HT1080 (cell line): ENCODE results near the gene CD6. TPM values are rescaled to one million over a fixed set of nuclear protein-coding genes. Genes with fewer than 3 reads are reported as not detected.

ENCODE experiments used
- DNase-seq: peaks from one replicate; pipeline ENCODE4 v3.0.0-alpha.2; 2015; ENCODE audit warnings: low read depth
- total RNA-seq: library from RNA; depleted of rRNA; stranded (reverse); fragments of >200 nt; shearing (Covaris generic); gene quantifications from 2 replicates; pipeline ENCODE4 v1.2.3, GENCODE V29; 2014

Gene CD6
- total RNA-seq, 1 experiment from 2014 or later = not detected

GRCh38 chr11:61024938-61025820 lies 53.7 kb downstream of the CD6 start:
- DNase-seq = no peak

GRCh38 chr11:61025821-61026120 lies 54.3 kb downstream of the CD6 start:
- DNase-seq = no peak

GRCh38 chr11:61026121-61027031 lies 54.9 kb downstream of the CD6 start:
- DNase-seq = no peak

- DNase-seq = no peak
Observed at GRCh38 chr11:61027141-61027840, 55.8 kb downstream of the CD6 start.

- DNase-seq = peak; percentile 16
Observed at GRCh38 chr11:61028135-61028729, 56.8 kb downstream of the CD6 start.

- DNase-seq = no peak
Observed at GRCh38 chr11:61032824-61033223, 61.3 kb downstream of the CD6 start.

GRCh38 chr11:61033417-61033816 lies 61.9 kb downstream of the CD6 start:
- no peak for DNase-seq

- DNase-seq = no peak
Observed at GRCh38 chr11:61034111-61034510, 62.6 kb downstream of the CD6 start.

- DNase-seq = no peak
Observed at GRCh38 chr11:61034704-61035525, 63.4 kb downstream of the CD6 start.

- no peak for DNase-seq
Observed at GRCh38 chr11:61035526-61035835, 64.0 kb downstream of the CD6 start.

GRCh38 chr11:61037441-61038093 lies 66.1 kb downstream of the CD6 start:
- DNase-seq = peak; percentile 47

GRCh38 chr11:61039916-61040315 lies 68.4 kb downstream of the CD6 start:
- DNase-seq = no peak

GRCh38 chr11:61041755-61042518 lies 70.5 kb downstream of the CD6 start:
- peak; percentile 20 for DNase-seq

GRCh38 chr11:61042537-61042936 lies 71.1 kb downstream of the CD6 start:
- DNase-seq = no peak

GRCh38 chr11:61042961-61043540 lies 71.6 kb downstream of the CD6 start:
- DNase-seq = no peak

- DNase-seq = peak; percentile 38
Observed at GRCh38 chr11:61045271-61045670, 73.8 kb downstream of the CD6 start.

- no peak for DNase-seq
Observed at GRCh38 chr11:61046833-61047232, 75.4 kb downstream of the CD6 start.

GRCh38 chr11:61048368-61049062 lies 77.0 kb downstream of the CD6 start:
- DNase-seq = no peak

- no peak for DNase-seq
Observed at GRCh38 chr11:61049063-61049377, 77.5 kb downstream of the CD6 start.
